Transverse colon (tissue), 4 donors: ENCODE measurements around the gene ABAT. TPM values are rescaled to one million over a fixed set of nuclear protein-coding genes. Genes with fewer than 3 reads are reported as not detected.

Source experiments
- DNase-seq: peaks from one replicate; pipeline ENCODE4 v3.0.0-alpha.2; 2019
- H3K27ac ChIP-seq, 4 donors: fragments of 200-600 bp; sonication (generic); 2 replicates each; pipeline ENCODE4 v1.5.1; 2016 to 2018; ENCODE audit warnings: inconsistent platforms in 4 of 4
- H3K27me3 ChIP-seq: fragments of 200-600 bp; sonication (generic); 2 replicates; pipeline ENCODE4 v1.5.1; 2017; ENCODE audit warnings: inconsistent platforms
- H3K36me3 ChIP-seq, 4 donors: fragments of 200-600 bp; sonication (generic); 2 replicates each; pipeline ENCODE4 v1.5.1; 2017 to 2019; ENCODE audit warnings: inconsistent platforms in 4 of 4
- H3K4me1 ChIP-seq, 4 donors: fragments of 200-600 bp; sonication (generic); 2 replicates each; pipeline ENCODE4 v1.5.1; 2017 to 2020; ENCODE audit warnings: inconsistent platforms in 4 of 4
- H3K4me3 ChIP-seq, 4 donors: fragments of 200-600 bp; sonication (generic); 1 replicate in 1 of 4; 2 replicates in 3 of 4; pipeline versions ENCODE4 v1.5.1 to v1.6.1; 2017 to 2019; ENCODE audit warnings: inconsistent platforms in 4 of 4
- H3K9me3 ChIP-seq, 2 donors: fragments of 200-600 bp; sonication (generic); 2 replicates each; pipeline ENCODE4 v1.5.1; 2017 to 2019; ENCODE audit warnings: inconsistent platforms in 2 of 2
- CTCF ChIP-seq, 5 experiments: fragments of 200-600 bp in 3 of 5; fragments of 450-650 bp in 2 of 5; sonication (generic) in 3 of 5; IDR thresholded peaks; 1 replicate in 2 of 5; 2 replicates in 3 of 5; pipeline ENCODE4 v1.5.1; 2016 to 2017; ENCODE audit warnings: antibody characterized with exemption in 5 of 5, inconsistent platforms in 3 of 5, mild to moderate bottlenecking in 2 of 5, moderate library complexity in 1 of 5
- EP300 ChIP-seq: sonication (generic); formaldehyde crosslinking; IDR thresholded peaks from one replicate; pipeline ENCODE4 v1.6.1; 2017; ENCODE audit warnings: antibody characterized with exemption, low read depth
- POLR2A ChIP-seq: fragments of 450-650 bp; IDR thresholded peaks from one replicate; pipeline ENCODE4 v1.6.1; 2016; ENCODE audit warnings: antibody characterized with exemption, mild to moderate bottlenecking, moderate library complexity
- POLR2AphosphoS5 ChIP-seq, 3 donors: sonication (generic); formaldehyde crosslinking; IDR thresholded peaks; one replicate each; pipeline ENCODE4 v1.6.1; 2016; ENCODE audit warnings: antibody characterized with exemption in 3 of 3
- WGBS, 2 donors: methylation state at CpG; one replicate each; pipeline ENCODE4 v1.1.5; 2018; ENCODE audit warnings: low coverage in 1 of 2; 5-methylcytosine and 5-hydroxymethylcytosine counted together
- in situ Hi-C, 4 donors: fragments of 200-750 bp; cut with MboI; loops; one replicate each; pipeline versions ENCODE4 v1.15.0 to v1.15.1; 2017; ENCODE audit warnings: low sequenced_read_pairs in 3 of 4, low pct_ligation_motif_present in 1 of 4, low pct_unique_long_range_greater_than_20kb in 1 of 4
- intact Hi-C: fragments of 100-400 bp; cut with DNase I; formaldehyde crosslinking; loops from one replicate; pipeline ENCODE4 v1.15.1; 2023; ENCODE audit warnings: low total_unique reads
- total RNA-seq, 4 donors: library from RNA; depleted of rRNA; stranded (reverse); fragments of >200 nt; gene quantifications; one replicate each; pipeline ENCODE4 v1.1.0, GENCODE V29; 2016

Gene ABAT
- total RNA-seq, 4 donors from 2014 or later: 15.7 to 35.2 (median 21.7) TPM

- Histone ChIP-seq H3K9me3 (no peaks in the 10 kb centered on the region), H3K36me3 (no peaks in the 10 kb centered on the region), H3K4me1 (peaks cover 5 to 9% (median 7%) of the 10 kb centered on the region in 4 donors), H3K27ac (no peak overlapping the region), H3K4me3 (no peak overlapping the region), H3K27me3 (no peaks in the 10 kb centered on the region)
- in situ Hi-C loops: loop anchor here in 2 of 4 donors (10.0 to 25.0 kb wide), 3 partner anchors 108 to 460 kb away; partner anchors contain the start of genes PMM2 (in 1 of the 2) and TMEM186 (in 1 of the 2)
- TF ChIP-seq EP300 (no peak), POLR2A (no peak), CTCF (IDR thresholded peaks at IDR 0.05) (no peak), POLR2AphosphoS5 (IDR thresholded peaks at IDR 0.05) (no peak)
- intact Hi-C loops: no loop called here
- 76 to 92% methylated on average over 2 to 7 of the region's 7 CpGs for WGBS, 2 donors
- DNase-seq: no peak
These were observed 2.4 kb downstream of the ABAT start for GRCh38 chr16:8676737-8677375.

- H3K9me3 ChIP-seq: no peaks in the 10 kb centered on the region
- in situ Hi-C loops: loop anchor here in 2 of 4 donors (10.0 to 25.0 kb wide), 3 partner anchors 107 to 460 kb away; partner anchors contain the start of genes PMM2 (in 1 of the 2) and TMEM186 (in 1 of the 2)
- peaks cover 5 to 9% (median 7%) of the 10 kb centered on the region in 4 donors for H3K4me1 ChIP-seq
- no peak for DNase-seq
- H3K4me3 ChIP-seq: no peak overlapping the region
- H3K36me3 ChIP-seq: no peaks in the 10 kb centered on the region
- H3K27me3 ChIP-seq: no peaks in the 10 kb centered on the region
- no peak overlapping the region for H3K27ac ChIP-seq
- no peak for TF ChIP-seq POLR2AphosphoS5 (IDR thresholded peaks at IDR 0.05)
- TF ChIP-seq EP300: no peak
- TF ChIP-seq CTCF (IDR thresholded peaks at IDR 0.05): no peak
- TF ChIP-seq POLR2A: no peak
- intact Hi-C loops: no loop called here
- 90 to 93% methylated on average over 3 to 5 of the region's 5 CpGs for WGBS, 2 donors
These were observed 3.1 kb downstream of the ABAT start for GRCh38 chr16:8677481-8677880.

- in situ Hi-C loops: loop anchor here in 2 of 4 donors (10.0 to 25.0 kb wide), 3 partner anchors 107 to 459 kb away; partner anchors contain the start of genes PMM2 (in 1 of the 2) and TMEM186 (in 1 of the 2)
- no peak for TF ChIP-seq POLR2AphosphoS5 (IDR thresholded peaks at IDR 0.05)
- TF ChIP-seq CTCF (IDR thresholded peaks at IDR 0.05): no peak
- no peak for TF ChIP-seq EP300
- 89 to 94% methylated on average over 5 to 7 of the region's 7 CpGs for WGBS, 2 donors
- no peaks in the 10 kb centered on the region for H3K9me3 ChIP-seq
- no peaks in the 10 kb centered on the region for H3K36me3 ChIP-seq
- no peak overlapping the region for H3K27ac ChIP-seq
- no peaks in the 10 kb centered on the region for H3K27me3 ChIP-seq
- H3K4me3 ChIP-seq: no peak overlapping the region
- H3K4me1 ChIP-seq: peaks cover 5 to 9% (median 7%) of the 10 kb centered on the region in 4 donors
- intact Hi-C loops: no loop called here
- DNase-seq: no peak
These were observed 3.9 kb downstream of the ABAT start for GRCh38 chr16:8678068-8678927.

GRCh38 chr16:8679151-8679550, 4.7 kb downstream of the ABAT start:
- WGBS, 2 donors: 94 to 100% methylated on average over 1 to 2 of the region's 2 CpGs
- no peak for TF ChIP-seq EP300
- no peak for TF ChIP-seq CTCF (IDR thresholded peaks at IDR 0.05)
- no peak for TF ChIP-seq POLR2A
- no peak for TF ChIP-seq POLR2AphosphoS5 (IDR thresholded peaks at IDR 0.05)
- no peak for DNase-seq
- Histone ChIP-seq H3K27me3 (no peaks in the 10 kb centered on the region), H3K9me3 (no peaks in the 10 kb centered on the region), H3K4me1 (peaks cover 5 to 9% (median 7%) of the 10 kb centered on the region in 4 donors), H3K36me3 (no peaks in the 10 kb centered on the region), H3K4me3 (no peak overlapping the region), H3K27ac (no peak overlapping the region)
- intact Hi-C loops: no loop called here
- in situ Hi-C loops: loop anchor here in 2 of 4 donors (10.0 to 25.0 kb wide), 3 partner anchors 106 to 458 kb away; partner anchors contain the start of genes PMM2 (in 1 of the 2) and TMEM186 (in 1 of the 2)
